ENCODE measurements around the gene ATAT1.
A peak's percentile ranks its signal among the peaks of the same experiment; 100 is the strongest.

The ATAT1 gene

GRCh38 chr6:30681766-30682142 is 55.1 kb downstream of the ATAT1 start:
- DNase-seq = peak; percentile 50
- H3K4me3 Mint-ChIP-seq = peak overlapping the region; percentile 94

GRCh38 chr6:30682143-30683117 is 55.8 kb downstream of the ATAT1 start:
- DNase-seq = peak; percentile 86
- H3K27ac Mint-ChIP-seq = peak overlapping the region; percentile 99
- peaks cover 91% of the 10 kb centered on the region for H3K36me3 Mint-ChIP-seq (ENCODE audit: low read depth)
- H3K4me3 Mint-ChIP-seq = peak overlapping the region; percentile 94
- no peaks in the 10 kb centered on the region for H3K9me3 Mint-ChIP-seq
- H3K27me3 Mint-ChIP-seq = no peaks in the 10 kb centered on the region
- H3K4me1 Mint-ChIP-seq (ENCODE audit: low read depth) = peaks cover 28% of the 10 kb centered on the region

More at GRCh38 chr6:30681766-30682142, 55.1 kb downstream of the ATAT1 start:
- Mint-ChIP-seq H3K27ac (peak overlapping the region; percentile 99), H3K27me3 (no peaks in the 10 kb centered on the region), H3K36me3 (ENCODE audit: low read depth) (peaks cover 96% of the 10 kb centered on the region), H3K9me3 (no peaks in the 10 kb centered on the region), H3K4me1 (ENCODE audit: low read depth) (peaks cover 28% of the 10 kb centered on the region)

- Mint-ChIP-seq H3K36me3 (ENCODE audit: low read depth) (peaks cover 93% of the 10 kb centered on the region), H3K4me3 (peak overlapping the region; percentile 94), H3K9me3 (no peaks in the 10 kb centered on the region), H3K27me3 (no peaks in the 10 kb centered on the region), H3K27ac (peak overlapping the region; percentile 99), H3K4me1 (ENCODE audit: low read depth) (peaks cover 37% of the 10 kb centered on the region)
- no peak for DNase-seq
Measured at GRCh38 chr6:30683183-30683979, 56.7 kb downstream of the ATAT1 start.

- no peaks in the 10 kb centered on the region for H3K9me3 Mint-ChIP-seq
- DNase-seq = no peak
- H3K36me3 Mint-ChIP-seq (ENCODE audit: low read depth) = peaks cover 89% of the 10 kb centered on the region
- peak overlapping the region; percentile 94 for H3K4me3 Mint-ChIP-seq
- peak overlapping the region; percentile 99 for H3K27ac Mint-ChIP-seq
- peaks cover 38% of the 10 kb centered on the region for H3K4me1 Mint-ChIP-seq (ENCODE audit: low read depth)
- no peaks in the 10 kb centered on the region for H3K27me3 Mint-ChIP-seq
Measured at GRCh38 chr6:30683980-30684338, 57.3 kb downstream of the ATAT1 start.

GRCh38 chr6:30684386-30685156 is 57.9 kb downstream of the ATAT1 start:
- H3K4me3 Mint-ChIP-seq = peak overlapping the region; percentile 94
- peak overlapping the region; percentile 99 for H3K27ac Mint-ChIP-seq
- no peaks in the 10 kb centered on the region for H3K27me3 Mint-ChIP-seq
- peaks cover 83% of the 10 kb centered on the region for H3K36me3 Mint-ChIP-seq (ENCODE audit: low read depth)
- no peaks in the 10 kb centered on the region for H3K9me3 Mint-ChIP-seq
- DNase-seq = peak; percentile 68
- H3K4me1 Mint-ChIP-seq (ENCODE audit: low read depth) = peaks cover 38% of the 10 kb centered on the region

GRCh38 chr6:30685157-30686008 is 58.7 kb downstream of the ATAT1 start:
- Mint-ChIP-seq H3K4me1 (ENCODE audit: low read depth) (peaks cover 38% of the 10 kb centered on the region), H3K9me3 (no peaks in the 10 kb centered on the region), H3K27ac (peak overlapping the region; percentile 99), H3K27me3 (no peaks in the 10 kb centered on the region), H3K4me3 (peak overlapping the region; percentile 94), H3K36me3 (ENCODE audit: low read depth) (peaks cover 77% of the 10 kb centered on the region)
- DNase-seq = peak; percentile 63

- Mint-ChIP-seq H3K27me3 (no peaks in the 10 kb centered on the region), H3K4me3 (peak within 1 kb of the TSS; percentile 94), H3K36me3 (ENCODE audit: low read depth) (peaks cover 71% of the 10 kb centered on the region), H3K4me1 (ENCODE audit: low read depth) (peaks cover 39% of the 10 kb centered on the region), H3K9me3 (no peaks in the 10 kb centered on the region), H3K27ac (peak within 1 kb of the TSS; percentile 99)
- DNase-seq = peak; percentile 89
Measured at GRCh38 chr6:30686009-30686907, 59.6 kb downstream of the ATAT1 start, which contains the start of gene PPP1R18. TSS of gene PPP1R18 (minus strand) at chr6:30686645. CDS start at chr6:30686018, 627 bp downstream.

GRCh38 chr6:30686908-30687658 is 60.4 kb downstream of the ATAT1 start:
- H3K36me3 Mint-ChIP-seq (ENCODE audit: low read depth) = peaks cover 63% of the 10 kb centered on the region
- H3K9me3 Mint-ChIP-seq = no peaks in the 10 kb centered on the region
- H3K4me3 Mint-ChIP-seq = peak overlapping the region; percentile 94
- peak; percentile 89 for DNase-seq
- H3K27me3 Mint-ChIP-seq = no peaks in the 10 kb centered on the region
- H3K27ac Mint-ChIP-seq = peak overlapping the region; percentile 99
- peaks cover 44% of the 10 kb centered on the region for H3K4me1 Mint-ChIP-seq (ENCODE audit: low read depth)

GRCh38 chr6:30687659-30688431 is 61.2 kb downstream of the ATAT1 start:
- Mint-ChIP-seq H3K27ac (peak overlapping the region; percentile 99), H3K9me3 (no peaks in the 10 kb centered on the region), H3K27me3 (no peaks in the 10 kb centered on the region), H3K36me3 (ENCODE audit: low read depth) (peaks cover 56% of the 10 kb centered on the region), H3K4me1 (ENCODE audit: low read depth) (peaks cover 43% of the 10 kb centered on the region), H3K4me3 (peak overlapping the region; percentile 94)
- no peak for DNase-seq

GRCh38 chr6:30688569-30688968 is 61.9 kb downstream of the ATAT1 start:
- DNase-seq = no peak
- Mint-ChIP-seq H3K4me3 (peak overlapping the region; percentile 94), H3K9me3 (no peaks in the 10 kb centered on the region), H3K4me1 (ENCODE audit: low read depth) (peaks cover 43% of the 10 kb centered on the region), H3K27me3 (no peaks in the 10 kb centered on the region), H3K36me3 (ENCODE audit: low read depth) (peaks cover 48% of the 10 kb centered on the region), H3K27ac (peak overlapping the region; percentile 99)

- no peak for DNase-seq
- Mint-ChIP-seq H3K4me3 (peak overlapping the region; percentile 92), H3K4me1 (ENCODE audit: low read depth) (peaks cover 43% of the 10 kb centered on the region), H3K27me3 (no peaks in the 10 kb centered on the region), H3K27ac (peak overlapping the region; percentile 99), H3K36me3 (ENCODE audit: low read depth) (peaks cover 42% of the 10 kb centered on the region), H3K9me3 (no peaks in the 10 kb centered on the region)
Measured at GRCh38 chr6:30689022-30689865, 62.6 kb downstream of the ATAT1 start.

Data from activated T-cell treated with anti-CD3 and anti-CD28 coated beads, Interleukin-2, amount 50 U/mL, for 24 hours (primary cell).